GM12878 (cell line): ENCODE results near the gene APBA1. TPM values are rescaled to one million over a fixed set of nuclear protein-coding genes. Genes with fewer than 3 reads are reported as not detected.

Experiments used
- ATAC-seq: fragments of 200-7000 bp; cut with Tn5 transposase; 3 replicates; pipeline ENCODE4 v1.9.1; 2020; ENCODE audit warnings: mild to moderate bottlenecking, moderate library complexity
- BruUV-seq: library from RNA; stranded (reverse); fragments of 400-500 nt; replicated peaks from 2 replicates; lab custom pipeline; 2021; lab: Mats Ljungman, UMichigan
- CTCF ChIA-PET: fragments of 300-600 bp; sonication (Branson Sonifier 250); formaldehyde crosslinking; extraction: SDS; loops from one replicate; lab custom pipeline; 2021; ENCODE audit warnings: inconsistent platforms; lab: Yijun Ruan, JAX
- POLR2A ChIA-PET: fragments of 350-600 bp; formaldehyde crosslinking; extraction: SDS; loops from one replicate; lab custom pipeline; 2021; ENCODE audit warnings: inconsistent platforms; lab: Charles Lee
- RAD21 ChIA-PET: fragments of 300-600 bp; sonication (Branson Sonifier 250); formaldehyde crosslinking; loops from one replicate; lab custom pipeline; 2023; ENCODE audit warnings: antibody characterized with exemption; ENCODE audit not compliant: unreplicated experiment; lab: Charles Lee
- SMC1A ChIA-PET: fragments of 300-600 bp; sonication (Branson Sonifier 250); formaldehyde crosslinking; loops from one replicate; lab custom pipeline; 2023; ENCODE audit not compliant: unreplicated experiment, uncharacterized antibody; lab: Charles Lee
- DNase-seq: peaks from one replicate; pipeline ENCODE4 v3.0.0-alpha.2; 2011; ENCODE audit warnings: low read depth, low spot score
- FAIRE-seq: peaks from 3 replicates; lab custom pipeline; 2011; peaks lifted over from hg19 to GRCh38; lab: Jason Lieb, UNC
- H2AFZ ChIP-seq: 2 replicates; pipeline ENCODE4 v1.6.0; 2011; ENCODE audit warnings: low read depth, low read length, control low read depth; ENCODE audit not compliant: control insufficient read depth
- H3K27ac ChIP-seq: 2 replicates; pipeline ENCODE4 v1.5.1; 2011; ENCODE audit warnings: control low read depth; ENCODE audit not compliant: control insufficient read depth, insufficient read depth
- H3K27me3 ChIP-seq, 2 experiments: replicated peaks in 1 of 2; 2 replicates each; pipeline versions ENCODE4 v1.6.0 to v1.6.1; 2011; ENCODE audit warnings: low read length in 1 of 2; ENCODE audit not compliant: control insufficient read depth in 2 of 2, insufficient read depth in 2 of 2
- H3K36me3 ChIP-seq, 2 experiments: 2 replicates each; pipeline ENCODE4 v1.5.1; 2011; ENCODE audit warnings: low read length in 1 of 2; ENCODE audit not compliant: control insufficient read depth in 2 of 2, insufficient read depth in 2 of 2
- H3K4me1 ChIP-seq: 2 replicates; pipeline ENCODE4 v1.6.1; 2011; ENCODE audit warnings: mild to moderate bottlenecking, low read length, moderate library complexity, mixed read lengths; ENCODE audit not compliant: control insufficient read depth, insufficient read depth
- H3K4me2 ChIP-seq: 2 replicates; pipeline ENCODE4 v1.6.0; 2011; ENCODE audit warnings: control low read depth; ENCODE audit not compliant: control insufficient read depth, insufficient read depth
- H3K4me3 ChIP-seq: fragments of 200-600 bp; sonication (generic); 2 replicates; pipeline ENCODE4 v1.5.1; 2016
- H3K79me2 ChIP-seq: 2 replicates; pipeline ENCODE4 v1.6.0; 2011; ENCODE audit warnings: low read length; ENCODE audit not compliant: control insufficient read depth, insufficient read depth
- H3K9ac ChIP-seq: 2 replicates; pipeline ENCODE4 v1.8.0; 2011; ENCODE audit warnings: low read length, control low read depth, mixed read lengths; ENCODE audit not compliant: control insufficient read depth, insufficient read depth
- H3K9me3 ChIP-seq: replicated peaks from 3 replicates; pipeline ENCODE4 v1.5.1; 2011; ENCODE audit warnings: mild to moderate bottlenecking, low read length; ENCODE audit not compliant: control insufficient read depth, insufficient read depth
- H4K20me1 ChIP-seq: 2 replicates; pipeline ENCODE4 v1.6.0; 2011; ENCODE audit not compliant: control insufficient read depth, insufficient read depth
- ASH2L ChIP-seq: fragments of 300-600, 200-600 bp; sonication (generic); IDR thresholded peaks from 2 replicates; pipeline ENCODE4 v1.6.1; 2017; ENCODE audit warnings: low read depth, mild to moderate bottlenecking, borderline replicate concordance
- ATF2 ChIP-seq: IDR thresholded peaks from 2 replicates; pipeline ENCODE4 v1.6.1; 2012; ENCODE audit warnings: low read length, inconsistent platforms
- BCL3 ChIP-seq: IDR thresholded peaks from 2 replicates; pipeline ENCODE4 v1.6.1; 2011; ENCODE audit warnings: borderline replicate concordance, low read depth, mild to moderate bottlenecking, moderate library complexity, low read length; ENCODE audit not compliant: insufficient read depth, poor library complexity, severe bottlenecking
- DPF2 ChIP-seq: fragments of 450-650 bp; IDR thresholded peaks from 2 replicates; pipeline ENCODE4 v1.6.1; 2017; ENCODE audit warnings: mild to moderate bottlenecking
- EGR1 ChIP-seq, 2 experiments: IDR thresholded peaks; 1 replicate in 1 of 2; 2 replicates in 1 of 2; pipeline ENCODE4 v1.6.1; 2011 to 2012; ENCODE audit warnings: low read depth in 2 of 2, low read length in 2 of 2, borderline replicate concordance in 1 of 2, mild to moderate bottlenecking in 1 of 2, moderate library complexity in 1 of 2
- EP300 ChIP-seq, 2 experiments: fragments of 150-350 bp in 1 of 2; IDR thresholded peaks; 2 replicates each; pipeline ENCODE4 v1.6.1; 2011 to 2012; ENCODE audit warnings: low read depth in 2 of 2, low read length in 2 of 2, borderline replicate concordance in 1 of 2, improper control_type of control experiment in 1 of 2, inconsistent platforms in 1 of 2; ENCODE audit not compliant: control insufficient read depth in 1 of 2
- GATAD2B ChIP-seq: fragments of 450-650 bp; conservative IDR thresholded peaks from 2 replicates; pipeline ENCODE4 v1.6.1; 2017; ENCODE audit warnings: low read depth, mild to moderate bottlenecking, moderate library complexity
- HDAC6 ChIP-seq: fragments of 200-600 bp; sonication (generic); IDR thresholded peaks from one replicate; pipeline ENCODE4 v1.8.0; 2017; ENCODE audit warnings: antibody characterized with exemption; ENCODE audit not compliant: unreplicated experiment
- IKZF2 ChIP-seq, 2 experiments: fragments of 450-650 bp; IDR thresholded peaks; 2 replicates each; pipeline ENCODE4 v1.6.1; 2017; ENCODE audit warnings: mild to moderate bottlenecking in 2 of 2, moderate library complexity in 2 of 2
- JUNB ChIP-seq: IDR thresholded peaks from 2 replicates; pipeline ENCODE4 v1.6.1; 2016; ENCODE audit warnings: antibody characterized with exemption, mild to moderate bottlenecking
- JUND ChIP-seq: IDR thresholded peaks from 2 replicates; pipeline ENCODE4 v1.6.1; 2012; ENCODE audit warnings: low read depth, mild to moderate bottlenecking, low read length, improper control_type of control experiment, moderate library complexity
- MAX ChIP-seq: IDR thresholded peaks from 2 replicates; pipeline ENCODE4 v1.6.1; 2012; ENCODE audit warnings: low read depth, low read length, improper control_type of control experiment
- MEF2A ChIP-seq: IDR thresholded peaks from 2 replicates; pipeline ENCODE4 v1.6.1; 2011; ENCODE audit warnings: low read depth, mild to moderate bottlenecking, low read length, moderate library complexity; ENCODE audit not compliant: insufficient read depth
- NR2C2 ChIP-seq: IDR thresholded peaks from 2 replicates; pipeline ENCODE4 v1.6.1; 2011; ENCODE audit warnings: borderline replicate concordance, low read depth; ENCODE audit not compliant: control insufficient read depth, insufficient read length
- NRF1 ChIP-seq: conservative IDR thresholded peaks from 2 replicates; pipeline ENCODE4 v1.6.1; 2011; ENCODE audit warnings: mild to moderate bottlenecking, low read depth, low read length, improper control_type of control experiment
- STAT3 ChIP-seq: IDR thresholded peaks from 2 replicates; pipeline ENCODE4 v1.6.1; 2011; ENCODE audit warnings: low read depth, low read length, improper control_type of control experiment
- YY1 ChIP-seq: IDR thresholded peaks from 2 replicates; pipeline ENCODE4 v1.6.1; 2011; ENCODE audit warnings: low read depth, mild to moderate bottlenecking, low read length
- ZNF207 ChIP-seq: fragments of 450-650 bp; IDR thresholded peaks from 2 replicates; pipeline ENCODE4 v1.6.1; 2014; ENCODE audit warnings: antibody characterized with exemption, mild to moderate bottlenecking, borderline replicate concordance
- ZNF622 ChIP-seq: fragments of 450-650 bp; IDR thresholded peaks from 2 replicates; pipeline ENCODE4 v1.6.1; 2017; ENCODE audit warnings: mild to moderate bottlenecking, inconsistent platforms
- WGBS: methylation state at CpG from one replicate; pipeline ENCODE4 v1.1.6; 2016; ENCODE audit warnings: low lambda C conversion rate; ENCODE audit not compliant: insufficient replicate concordance, insufficient coverage; ENCODE audit errors: missing lambda C conversion rate; 5-methylcytosine and 5-hydroxymethylcytosine counted together
- in situ Hi-C: fragments of 300-500 bp; cut with MboI; formaldehyde crosslinking; loops from 9 replicates; pipeline ENCODE4 v1.14.3; 2018; ENCODE audit warnings: mixed read lengths
- intact Hi-C: fragments of 100-400 bp; cut with micrococcal nuclease; formaldehyde crosslinking; loops from one replicate; pipeline ENCODE4 v1.14.2; 2022; ENCODE audit not compliant: unreplicated experiment
- polyA plus RNA-seq, 11 experiments: library from polyadenylated mRNA; depleted of rRNA in 4 of 11; unstranded in 6 of 11; stranded (reverse) in 5 of 11; fragments of >200 nt; fragmentation: Nextera tagmentation in 4 of 11; fragmentation: Illumina TruSeq in 1 of 11; extraction: Ambion mirVana in 4 of 11; extraction: Trizol in 1 of 11; gene quantifications; 1 replicate in 1 of 11; 2 replicates in 10 of 11; pipeline versions ENCODE4 v1.2.1 to v1.2.3, GENCODE V29; 2011 to 2016; ENCODE audit warnings: inconsistent platforms in 2 of 11, missing spikeins in 2 of 11, low read depth in 1 of 11
- total RNA-seq, 4 experiments: library from RNA; depleted of rRNA in 3 of 4; stranded (reverse); fragments of >200 nt in 3 of 4; fragmentation: Illumina TruSeq in 1 of 4; extraction: Trizol in 1 of 4; gene quantifications; 2 replicates each; pipeline versions ENCODE4 v1.2.1 to v1.2.3, GENCODE V29; 2013 to 2021
- TF ChIP-seq, protein P1 (sequence below): IDR thresholded peaks from 2 replicates; pipeline ENCODE4 v1.6.1; 2011; ENCODE audit warnings: borderline replicate concordance, low read depth, mild to moderate bottlenecking, moderate library complexity, mixed read lengths, low read length; ENCODE audit not compliant: insufficient read depth; ENCODE audit errors: extremely low read length

APBA1 gene
- total and polyA plus RNA-seq, 10 of the 15 experiments (the other 5 are each of a cell fraction or from before 2014, with no cell fraction given), result 0.01 to 1.3 (median 0.05) TPM; not detected in 7

DNA sequence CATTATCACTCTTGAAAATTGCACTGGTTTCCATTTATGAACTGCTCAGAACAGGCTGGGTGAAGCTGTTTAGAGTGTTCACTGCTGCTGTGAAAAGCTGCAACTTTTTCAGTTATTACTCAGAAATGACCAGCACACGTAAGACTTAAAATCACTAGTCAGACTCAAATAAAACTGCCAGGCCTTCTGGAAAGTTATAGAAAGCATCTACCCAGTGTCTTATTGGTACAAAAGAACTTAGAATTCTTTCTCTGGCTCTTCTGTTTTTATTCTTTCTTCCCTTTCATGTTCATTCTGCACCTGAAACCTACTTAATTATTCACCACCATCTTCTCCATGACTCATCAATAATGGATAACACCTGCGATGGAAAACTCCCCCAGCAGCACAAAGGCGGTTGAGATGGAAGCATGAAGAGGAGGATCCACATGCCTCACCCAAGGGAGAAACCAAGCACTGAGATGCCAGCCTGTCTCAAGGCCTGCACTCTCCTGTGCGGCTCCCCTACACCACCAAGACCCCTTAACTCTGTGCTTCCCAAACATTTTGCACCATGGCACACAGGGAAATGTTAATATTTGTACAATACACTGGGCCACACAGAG, 175.2 kb downstream of the APBA1 start:
- ChIA-PET CTCF (no interaction called here), POLR2A (no interaction called here), RAD21 (no interaction called here), SMC1A (interaction anchor here (0.6 kb wide), 1 partner anchor 849 kb away, joined by 3 read pairs; no protein-coding TSS in a partner anchor)
- no peak for DNase-seq
- no peak overlapping the region for H3K27ac ChIP-seq
- no peak overlapping the region for H3K9ac ChIP-seq
- no TSS peak for BruUV-seq
- no peaks in the 10 kb centered on the region for H3K9me3 ChIP-seq
- H3K4me3 ChIP-seq, result no peak overlapping the region
- 22% methylated on average over 4 of the region's 4 CpGs for WGBS
- H2AFZ ChIP-seq, result no peak overlapping the region
- H3K27me3 ChIP-seq, result no peaks in the 10 kb centered on the region; a peak in 1 of 4 replicates
- no peaks in the 10 kb centered on the region for H3K4me1 ChIP-seq
- H3K36me3 ChIP-seq, result no peaks in the 10 kb centered on the region
- in situ Hi-C loops, result no loop called here
- FAIRE-seq, result no peak
- TF ChIP-seq GATAD2B (no peak), DPF2 (no peak), NRF1 (no peak), YY1 (no peak), STAT3 (no peak), MEF2A (no peak), MAX (no peak), IKZF2 (IDR thresholded peaks at IDR 0.05) (no peak), ZNF207 (no peak), EGR1 (IDR thresholded peaks at IDR 0.05; ENCODE audit: borderline replicate concordance in 1 of 2, low read depth in 2 of 2, low read length in 2 of 2) (no peak), HDAC6 (no peak), NR2C2 (no peak), ZNF622 (no peak), ATF2 (no peak), EP300 (IDR thresholded peaks at IDR 0.05; ENCODE audit: borderline replicate concordance in 1 of 2, control insufficient read depth in 1 of 2, low read depth in 2 of 2, low read length in 2 of 2) (no peak), JUNB (no peak), JUND (no peak), ASH2L (no peak), BCL3 (no peak)
- TF ChIP-seq, protein P1, sequence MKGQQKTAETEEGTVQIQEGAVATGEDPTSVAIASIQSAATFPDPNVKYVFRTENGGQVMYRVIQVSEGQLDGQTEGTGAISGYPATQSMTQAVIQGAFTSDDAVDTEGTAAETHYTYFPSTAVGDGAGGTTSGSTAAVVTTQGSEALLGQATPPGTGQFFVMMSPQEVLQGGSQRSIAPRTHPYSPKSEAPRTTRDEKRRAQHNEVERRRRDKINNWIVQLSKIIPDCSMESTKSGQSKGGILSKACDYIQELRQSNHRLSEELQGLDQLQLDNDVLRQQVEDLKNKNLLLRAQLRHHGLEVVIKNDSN, result no peak
- TF ChIP-seq, all 136 proteins: peak for 0
- ATAC-seq, result no peak; the same call in 2 of the 3 replicates
- no peak overlapping the region for H3K4me2 ChIP-seq
- H4K20me1 ChIP-seq, result no peaks in the 10 kb centered on the region
- intact Hi-C loops, result no loop called here
- no peaks in the 10 kb centered on the region for H3K79me2 ChIP-seq
